ENCODE data around the gene XPA.

Gene XPA

GRCh38 chr9:97737429-97737828 lies 40.3 kb upstream of the XPA start:
- TF ChIP-seq CTCF (IDR thresholded peaks at IDR 0.05; ENCODE audit: low read depth, low read length, missing control alignments): no peak
- no peak for DNase-seq (ENCODE audit: low read depth)
- no peak overlapping the region for H3K4me3 ChIP-seq (ENCODE audit: low read depth, low read length)

- TF ChIP-seq CTCF (IDR thresholded peaks at IDR 0.05; ENCODE audit: low read depth, low read length, missing control alignments): no peak
- no peak for DNase-seq (ENCODE audit: low read depth)
- no peak overlapping the region for H3K4me3 ChIP-seq (ENCODE audit: low read depth, low read length)
Observed at GRCh38 chr9:97735070-97735600, 38.0 kb upstream of the XPA start.

- TF ChIP-seq CTCF (IDR thresholded peaks at IDR 0.05; ENCODE audit: low read depth, low read length, missing control alignments): no peak
- DNase-seq (ENCODE audit: low read depth): no peak
Observed at GRCh38 chr9:97726716-97727115, 29.6 kb upstream of the XPA start.

GRCh38 chr9:97723819-97724218 lies 26.7 kb upstream of the XPA start:
- no peak overlapping the region for H3K4me3 ChIP-seq (ENCODE audit: low read depth, low read length)
- TF ChIP-seq CTCF (IDR thresholded peaks at IDR 0.05; ENCODE audit: low read depth, low read length, missing control alignments): no peak

More at GRCh38 chr9:97726716-97727115, 29.6 kb upstream of the XPA start:
- H3K4me3 ChIP-seq (ENCODE audit: low read depth, low read length): no peak overlapping the region

GRCh38 chr9:97722331-97722730 lies 25.2 kb upstream of the XPA start:
- no peak overlapping the region for H3K4me3 ChIP-seq (ENCODE audit: low read depth, low read length)
- TF ChIP-seq CTCF (IDR thresholded peaks at IDR 0.05; ENCODE audit: low read depth, low read length, missing control alignments): no peak
- no peak for DNase-seq (ENCODE audit: low read depth)

More at GRCh38 chr9:97723819-97724218, 26.7 kb upstream of the XPA start:
- DNase-seq (ENCODE audit: low read depth): no peak

- no peak overlapping the region for H3K4me3 ChIP-seq (ENCODE audit: low read depth, low read length)
- no peak for DNase-seq (ENCODE audit: low read depth)
- no peak for TF ChIP-seq CTCF (IDR thresholded peaks at IDR 0.05; ENCODE audit: low read depth, low read length, missing control alignments)
Observed at GRCh38 chr9:97721396-97721795, 24.3 kb upstream of the XPA start.

DNA sequence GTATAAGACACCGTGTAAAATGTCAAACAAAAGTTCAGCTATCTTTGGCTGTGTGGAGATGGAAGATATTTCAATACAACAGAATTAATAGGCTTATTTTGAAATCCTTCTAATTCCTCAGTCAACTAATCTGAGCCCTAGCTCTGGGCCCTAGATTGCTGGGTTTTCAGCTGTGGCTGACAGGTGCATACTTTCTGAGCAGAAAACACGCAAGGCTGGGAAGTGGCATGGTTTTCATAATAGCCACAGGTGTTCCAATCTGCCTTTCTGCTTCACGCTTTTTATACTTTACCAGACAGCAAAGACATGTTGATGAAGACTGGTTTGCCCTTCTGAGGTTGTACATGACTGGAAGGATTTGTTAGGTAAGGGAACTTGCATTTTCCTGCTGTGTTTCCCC lies 20.7 kb upstream of the XPA start:
- DNase-seq (ENCODE audit: low read depth): no peak
- TF ChIP-seq CTCF (IDR thresholded peaks at IDR 0.05; ENCODE audit: low read depth, low read length, missing control alignments): no peak
- no peak overlapping the region for H3K4me3 ChIP-seq (ENCODE audit: low read depth, low read length)

Data from GM12864 (cell line).